Keratinocyte (primary cell): ENCODE measurements around the gene CARMIL3. TPM values are rescaled to one million over a fixed set of nuclear protein-coding genes. Genes with fewer than 3 reads are reported as not detected.

Experiments
- DNase-seq: peaks from one replicate; pipeline ENCODE4 v3.0.0-alpha.2; 2011; ENCODE audit warnings: low read depth, missing footprints, low spot score
- FAIRE-seq: peaks from 2 replicates; lab custom pipeline; 2011; peaks lifted over from hg19 to GRCh38; lab: Jason Lieb, UNC
- H2AFZ ChIP-seq: 2 replicates; pipeline ENCODE4 v1.6.0; 2012; ENCODE audit warnings: low read length, control low read depth, inconsistent platforms; ENCODE audit not compliant: control insufficient read depth
- H3K27ac ChIP-seq: 2 replicates; pipeline ENCODE4 v1.5.1; 2011; ENCODE audit warnings: low read length; ENCODE audit not compliant: control insufficient read depth, insufficient read depth
- H3K27me3 ChIP-seq: 3 replicates; pipeline ENCODE4 v1.6.0; 2011; ENCODE audit warnings: low read length; ENCODE audit not compliant: control insufficient read depth, insufficient read depth; ENCODE audit errors: extremely low read depth
- H3K36me3 ChIP-seq, 2 experiments: 2 replicates in 1 of 2; 3 replicates in 1 of 2; pipeline ENCODE4 v1.5.1; 2011; ENCODE audit warnings: low read length in 2 of 2, mild to moderate bottlenecking in 1 of 2; ENCODE audit not compliant: control insufficient read depth in 2 of 2, insufficient read depth in 2 of 2; ENCODE audit errors: extremely low read depth in 1 of 2
- H3K4me1 ChIP-seq: 3 replicates; pipeline ENCODE4 v1.5.1; 2011; ENCODE audit warnings: low read length; ENCODE audit not compliant: control insufficient read depth, insufficient read depth; ENCODE audit errors: extremely low read depth
- H3K4me2 ChIP-seq: 3 replicates; pipeline ENCODE4 v1.6.0; 2011; ENCODE audit warnings: low read depth, low read length; ENCODE audit not compliant: control insufficient read depth, insufficient read depth; ENCODE audit errors: extremely low read depth
- H3K4me3 ChIP-seq, 3 experiments: fragments of 200-600 bp in 1 of 3; sonication (generic) in 1 of 3; 2 replicates in 2 of 3; 3 replicates in 1 of 3; pipeline ENCODE4 v1.5.1; 2011 to 2016; ENCODE audit warnings: low read length in 3 of 3, mild to moderate bottlenecking in 3 of 3, control low read depth in 2 of 3, inconsistent platforms in 1 of 3, low read depth in 1 of 3, mixed read lengths in 1 of 3, mixed run types in 1 of 3, moderate library complexity in 1 of 3; ENCODE audit not compliant: control insufficient read depth in 2 of 3, insufficient read depth in 2 of 3; ENCODE audit errors: extremely low read depth in 1 of 3
- H3K79me2 ChIP-seq: 2 replicates; pipeline ENCODE4 v1.6.0; 2012; ENCODE audit warnings: low read length; ENCODE audit not compliant: control insufficient read depth, insufficient read depth
- H3K9ac ChIP-seq: 3 replicates; pipeline ENCODE4 v1.6.0; 2011; ENCODE audit warnings: low read length; ENCODE audit not compliant: control insufficient read depth, insufficient read depth; ENCODE audit errors: extremely low read depth
- H3K9me1 ChIP-seq: 3 replicates; pipeline ENCODE4 v1.6.0; 2011; ENCODE audit warnings: low read length; ENCODE audit not compliant: control insufficient read depth, insufficient read depth; ENCODE audit errors: extremely low read depth
- H3K9me3 ChIP-seq: 2 replicates; pipeline ENCODE4 v1.5.1; 2012; ENCODE audit warnings: low read depth, low read length; ENCODE audit not compliant: control insufficient read depth
- H4K20me1 ChIP-seq: 3 replicates; pipeline ENCODE4 v1.6.0; 2011; ENCODE audit warnings: low read length; ENCODE audit not compliant: control insufficient read depth, insufficient read depth; ENCODE audit errors: extremely low read depth
- CTCF ChIP-seq, 3 experiments: IDR thresholded peaks in 1 of 3; conservative IDR thresholded peaks in 1 of 3; optimal IDR thresholded peaks in 1 of 3; 2 replicates in 2 of 3; 3 replicates in 1 of 3; pipeline versions ENCODE3 to v1.5.1; 2011; ENCODE audit warnings: low read length in 3 of 3, mild to moderate bottlenecking in 3 of 3, moderate library complexity in 2 of 3, control low read depth in 1 of 3, inconsistent platforms in 1 of 3; ENCODE audit not compliant: insufficient read depth in 2 of 3; ENCODE audit errors: extremely low read depth in 1 of 3
- EZH2 ChIP-seq: IDR thresholded peaks from one replicate; pipeline ENCODE4 v1.6.1; 2012; ENCODE audit warnings: inconsistent platforms, mild to moderate bottlenecking, low read length, moderate library complexity
- dilution Hi-C: fragments of 300-500 bp; cut with MboI; formaldehyde crosslinking; loops from one replicate; pipeline ENCODE4 v1.7.0; 2020; ENCODE audit warnings: low sequenced_read_pairs; ENCODE audit not compliant: extremely low pct_ligation_motif_present
- polyA plus RNA-seq, 5 experiments: library from polyadenylated mRNA; depleted of rRNA in 3 of 5; stranded (reverse) in 3 of 5; stranded (forward) in 1 of 5; unstranded in 1 of 5; fragments of >200 nt; gene quantifications; 1 replicate in 1 of 5; 2 replicates in 3 of 5; 3 replicates in 1 of 5; pipeline versions ENCODE4 v1.2.1 to v1.2.3, GENCODE V29; 2011 to 2012; ENCODE audit warnings: missing spikeins in 2 of 5, low read depth in 1 of 5, low replicate concordance in 1 of 5

The CARMIL3 gene
- polyA plus RNA-seq, 1 donor (not counting 4 experiments of a cell fraction or from before 2014, with no cell fraction given) = 0.12 TPM

- H3K4me3 ChIP-seq = no peak overlapping the region
- H3K9me3 ChIP-seq = no peaks in the 10 kb centered on the region
- H3K27ac ChIP-seq = no peak overlapping the region
- H2AFZ ChIP-seq = no peak overlapping the region
- dilution Hi-C loops = no loop called here
- H3K27me3 ChIP-seq = no peaks in the 10 kb centered on the region
- DNase-seq (no peak), FAIRE-seq (no peak)
- H3K9ac ChIP-seq = no peak overlapping the region
- no peaks in the 10 kb centered on the region for H3K9me1 ChIP-seq
- no peaks in the 10 kb centered on the region for H3K36me3 ChIP-seq
- no peaks in the 10 kb centered on the region for H4K20me1 ChIP-seq
- H3K4me2 ChIP-seq = no peak overlapping the region
- peaks cover 9% of the 10 kb centered on the region for H3K4me1 ChIP-seq
- H3K79me2 ChIP-seq = no peaks in the 10 kb centered on the region
- TF ChIP-seq CTCF (optimal IDR thresholded peaks at IDR 0.05 in 1 of 3, IDR thresholded peaks at IDR 0.05 in 1 of 3, conservative IDR thresholded peaks at IDR 0.05 in 1 of 3; ENCODE audit: extremely low read depth in 1 of 3, insufficient read depth in 2 of 3, low read length in 3 of 3) (no peak), EZH2 (no peak)
These were observed 38.1 kb downstream of the CARMIL3 start for GRCh38 chr14:24089890-24090289.

GRCh38 chr14:24092110-24092504 lies 40.3 kb downstream of the CARMIL3 start:
- no peak overlapping the region for H3K4me3 ChIP-seq
- H3K9me3 ChIP-seq = no peaks in the 10 kb centered on the region
- TF ChIP-seq EZH2 (no peak), CTCF (optimal IDR thresholded peaks at IDR 0.05 in 1 of 3, IDR thresholded peaks at IDR 0.05 in 1 of 3, conservative IDR thresholded peaks at IDR 0.05 in 1 of 3; ENCODE audit: extremely low read depth in 1 of 3, insufficient read depth in 2 of 3, low read length in 3 of 3) (no peak)
- no peak for DNase-seq
- H3K36me3 ChIP-seq = peaks cover 0 to 9% of the 10 kb centered on the region in 2 experiments
- H3K4me2 ChIP-seq = no peak overlapping the region
- dilution Hi-C loops = no loop called here
- no peak overlapping the region for H2AFZ ChIP-seq
- H3K9ac ChIP-seq = no peak overlapping the region
- H3K9me1 ChIP-seq = no peaks in the 10 kb centered on the region
- H3K79me2 ChIP-seq = peaks cover 2% of the 10 kb centered on the region
- no peak overlapping the region for H3K27ac ChIP-seq
- H4K20me1 ChIP-seq = no peaks in the 10 kb centered on the region
- peaks cover 17% of the 10 kb centered on the region for H3K4me1 ChIP-seq
- H3K27me3 ChIP-seq = no peaks in the 10 kb centered on the region
- FAIRE-seq = no peak
